Measurements from ENCODE around the gene DPYSL5.

DNA sequence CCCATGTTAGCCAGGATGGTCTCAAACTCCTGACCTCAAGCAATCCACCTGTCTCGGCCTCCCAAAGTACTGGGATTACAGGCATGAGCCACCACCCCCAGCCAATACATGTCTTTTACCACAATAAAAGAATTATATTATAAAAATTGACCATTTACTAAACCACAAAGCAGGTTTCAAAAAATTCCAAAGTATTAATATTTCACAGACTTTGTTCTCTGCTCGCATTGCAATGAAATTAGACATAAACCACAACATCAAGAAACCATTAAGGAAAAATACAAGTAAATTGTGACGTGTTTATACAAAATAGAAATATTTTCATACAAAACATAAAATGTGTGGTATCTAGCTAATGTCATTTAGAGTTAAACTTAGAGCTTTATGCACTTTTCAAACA, 109.1 kb downstream of the DPYSL5 start:
- TF ChIP-seq EZH2phosphoT487 (IDR thresholded peaks at IDR 0.05; ENCODE audit: low read depth), result no peak
- TF ChIP-seq, protein P1, sequence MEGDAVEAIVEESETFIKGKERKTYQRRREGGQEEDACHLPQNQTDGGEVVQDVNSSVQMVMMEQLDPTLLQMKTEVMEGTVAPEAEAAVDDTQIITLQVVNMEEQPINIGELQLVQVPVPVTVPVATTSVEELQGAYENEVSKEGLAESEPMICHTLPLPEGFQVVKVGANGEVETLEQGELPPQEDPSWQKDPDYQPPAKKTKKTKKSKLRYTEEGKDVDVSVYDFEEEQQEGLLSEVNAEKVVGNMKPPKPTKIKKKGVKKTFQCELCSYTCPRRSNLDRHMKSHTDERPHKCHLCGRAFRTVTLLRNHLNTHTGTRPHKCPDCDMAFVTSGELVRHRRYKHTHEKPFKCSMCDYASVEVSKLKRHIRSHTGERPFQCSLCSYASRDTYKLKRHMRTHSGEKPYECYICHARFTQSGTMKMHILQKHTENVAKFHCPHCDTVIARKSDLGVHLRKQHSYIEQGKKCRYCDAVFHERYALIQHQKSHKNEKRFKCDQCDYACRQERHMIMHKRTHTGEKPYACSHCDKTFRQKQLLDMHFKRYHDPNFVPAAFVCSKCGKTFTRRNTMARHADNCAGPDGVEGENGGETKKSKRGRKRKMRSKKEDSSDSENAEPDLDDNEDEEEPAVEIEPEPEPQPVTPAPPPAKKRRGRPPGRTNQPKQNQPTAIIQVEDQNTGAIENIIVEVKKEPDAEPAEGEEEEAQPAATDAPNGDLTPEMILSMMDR (IDR thresholded peaks at IDR 0.05; ENCODE audit: low read depth, low read length), result no peak
